GM12892 (cell line): ENCODE results near the gene HORMAD2.

ENCODE experiments used
- POLR2A ChIP-seq: IDR thresholded peaks from 2 replicates; pipeline ENCODE4 v1.6.1; 2011; ENCODE audit warnings: low read depth, low read length, control low read depth
- POLR2AphosphoS5 ChIP-seq: IDR thresholded peaks from 2 replicates; pipeline ENCODE4 v1.6.1; 2011; ENCODE audit warnings: low read depth, low read length, control low read depth

- TF ChIP-seq POLR2AphosphoS5 (no peak), POLR2A (no peak)
Measured at GRCh38 chr22:30192427-30192826, 112.2 kb downstream of the HORMAD2 start.
